Fibroblast of skin of scalp (primary cell): Measurements from ENCODE around the gene SOD2.
"Not testable (repeated sequence)": the region's sequence is repeated elsewhere in the genome, so short reads cannot be mapped to it uniquely, and the experiment has no call there.

ENCODE experiments used
- DNase-seq: peaks from one replicate; pipeline ENCODE4 v3.0.0-alpha.2; 2013

The SOD2 gene

DNA sequence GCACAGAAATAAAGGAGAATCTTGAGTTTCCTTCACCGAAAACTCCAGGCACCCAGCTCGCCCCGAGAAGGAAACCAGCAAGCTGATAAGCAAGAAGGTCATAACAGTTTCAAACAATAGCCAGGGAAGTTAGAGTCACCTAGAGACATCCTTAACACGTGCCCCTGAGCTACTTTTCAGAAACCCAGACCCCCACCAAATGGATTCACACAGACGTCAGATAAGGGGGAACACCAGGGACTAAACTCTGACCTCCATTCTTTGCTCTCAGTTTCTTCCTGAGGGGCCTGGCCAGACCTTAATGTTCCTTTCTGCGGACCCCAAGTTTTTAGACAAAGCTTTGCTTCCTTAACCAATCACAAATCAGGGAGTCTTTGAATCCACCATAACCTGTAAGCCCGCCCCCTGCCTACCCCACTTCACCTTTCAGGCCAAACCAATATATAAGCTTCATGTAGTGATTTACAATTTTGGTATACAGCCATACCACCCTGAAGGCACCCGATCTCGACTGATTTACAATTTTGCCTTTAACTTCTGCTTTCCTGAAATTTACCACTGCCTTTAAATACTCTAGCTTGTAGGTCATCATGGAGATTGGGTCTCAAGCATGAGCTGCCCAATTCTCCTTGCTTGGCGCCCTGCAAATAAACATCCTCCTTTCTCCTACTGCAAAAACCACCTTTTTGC, 11.7 kb downstream of the SOD2 start:
- DNase-seq: no peak

DNA sequence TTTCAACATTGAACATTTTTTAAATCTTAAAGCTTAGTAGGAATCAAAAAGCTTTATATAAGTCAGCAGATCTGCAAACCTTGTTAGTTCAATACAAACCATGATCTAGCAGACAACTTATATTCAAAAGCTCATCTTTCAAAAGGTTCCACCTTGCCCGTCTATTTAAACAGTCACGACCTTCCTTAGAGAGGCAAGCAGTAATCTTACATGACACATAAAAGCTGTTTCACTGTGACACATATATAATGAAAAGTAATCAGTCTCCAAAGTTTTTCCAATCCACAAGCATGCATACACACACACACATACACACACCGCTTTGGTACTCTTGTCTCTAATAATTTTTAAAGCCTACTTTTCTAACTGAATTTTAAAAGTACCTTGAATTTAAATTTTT, 12.9 kb downstream of the SOD2 start:
- DNase-seq: no peak

DNA sequence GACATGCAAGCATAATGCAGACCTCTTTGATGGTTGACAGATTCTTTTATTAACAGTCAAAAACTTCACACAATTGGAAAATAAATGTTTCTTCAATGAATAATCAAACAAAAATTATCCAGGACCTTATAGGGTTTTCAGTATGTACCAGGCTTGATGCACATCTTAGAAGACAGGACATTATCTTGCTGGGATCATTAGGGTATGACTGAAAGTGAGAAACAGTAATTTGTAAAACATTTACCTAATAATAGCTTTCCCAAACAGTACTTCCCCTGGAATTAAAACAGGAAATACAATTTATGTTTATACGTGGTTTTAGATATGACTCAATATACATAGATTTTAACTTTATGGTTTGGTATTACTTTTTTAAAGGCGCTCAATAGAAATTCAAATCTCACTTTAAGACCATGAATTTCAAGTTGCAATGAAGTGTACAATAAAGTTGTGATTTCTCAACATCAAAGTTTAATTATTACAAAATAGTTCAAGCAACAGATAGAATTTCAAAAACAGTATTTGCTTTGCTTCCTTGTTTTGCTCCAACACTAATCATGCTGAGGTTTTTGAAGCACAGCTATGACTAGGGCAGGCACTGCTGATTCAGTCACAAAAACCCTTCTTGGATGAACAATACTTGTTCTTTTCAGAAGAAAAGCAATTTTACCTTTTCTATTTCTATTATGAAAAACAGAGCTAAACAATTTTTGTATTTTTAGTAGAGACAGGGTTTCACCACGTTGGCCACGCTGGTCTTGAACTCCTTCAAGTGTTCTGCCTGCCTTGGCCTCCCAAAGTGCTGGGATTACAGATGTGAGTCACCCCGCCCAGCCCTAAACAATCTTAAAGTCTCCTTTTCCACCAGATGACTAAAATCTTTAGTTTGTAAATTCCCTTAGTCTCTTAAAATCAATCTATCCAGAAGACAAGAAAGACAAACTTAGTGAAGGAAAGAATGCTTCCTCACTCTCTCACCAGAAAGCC, 13.7 kb downstream of the SOD2 start:
- DNase-seq: peak; percentile 32

DNA sequence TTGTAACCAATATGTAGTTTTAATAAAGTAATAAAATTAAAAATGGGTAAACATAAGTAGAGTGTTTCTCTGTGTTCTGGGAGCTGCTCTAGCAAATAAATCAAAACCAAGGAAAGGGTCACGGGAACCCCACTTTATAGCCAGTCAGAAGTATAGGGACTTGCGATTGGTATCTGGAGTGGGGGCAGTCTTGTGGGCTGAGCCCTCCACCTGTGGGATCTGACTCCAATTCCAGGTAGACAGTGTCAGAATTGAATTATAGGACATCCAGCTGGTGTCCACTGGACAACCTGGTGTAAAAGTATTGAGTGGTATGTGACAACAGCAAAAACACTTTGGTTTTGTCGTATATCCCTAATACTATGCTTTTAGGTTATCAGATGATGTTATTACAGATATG, 14.5 kb downstream of the SOD2 start:
- DNase-seq: no peak

DNA sequence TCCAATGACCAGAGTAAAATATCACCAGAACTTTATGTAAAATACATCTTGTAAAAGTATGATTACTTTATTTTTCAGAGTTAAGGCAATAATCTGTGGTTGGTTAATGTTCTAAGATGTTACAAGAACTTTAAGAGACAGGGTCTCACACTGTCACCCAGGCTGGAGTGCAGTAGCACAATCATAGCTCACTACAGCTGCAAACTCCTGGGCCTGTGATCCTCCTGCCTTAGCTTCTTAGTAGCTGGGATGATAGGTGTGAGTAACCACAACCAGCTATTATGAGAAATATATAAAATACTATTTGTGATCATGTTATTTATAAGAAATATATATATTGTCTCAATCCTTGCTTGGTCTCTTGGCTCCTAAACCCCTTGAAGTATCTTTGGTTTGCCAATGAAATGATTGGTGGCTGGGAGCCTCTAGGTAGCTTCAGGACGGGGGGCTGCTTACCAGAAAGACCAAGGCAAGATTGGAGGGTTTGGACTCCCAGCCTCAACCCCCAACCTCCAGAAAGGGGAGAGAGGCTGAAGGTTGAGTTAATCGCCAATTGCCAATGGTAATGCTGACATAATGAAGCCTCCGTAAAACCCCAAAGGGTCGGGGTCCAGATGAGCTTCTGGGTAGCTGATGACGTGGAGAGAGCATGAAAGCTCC, 15.4 kb downstream of the SOD2 start:
- no peak for DNase-seq

DNA sequence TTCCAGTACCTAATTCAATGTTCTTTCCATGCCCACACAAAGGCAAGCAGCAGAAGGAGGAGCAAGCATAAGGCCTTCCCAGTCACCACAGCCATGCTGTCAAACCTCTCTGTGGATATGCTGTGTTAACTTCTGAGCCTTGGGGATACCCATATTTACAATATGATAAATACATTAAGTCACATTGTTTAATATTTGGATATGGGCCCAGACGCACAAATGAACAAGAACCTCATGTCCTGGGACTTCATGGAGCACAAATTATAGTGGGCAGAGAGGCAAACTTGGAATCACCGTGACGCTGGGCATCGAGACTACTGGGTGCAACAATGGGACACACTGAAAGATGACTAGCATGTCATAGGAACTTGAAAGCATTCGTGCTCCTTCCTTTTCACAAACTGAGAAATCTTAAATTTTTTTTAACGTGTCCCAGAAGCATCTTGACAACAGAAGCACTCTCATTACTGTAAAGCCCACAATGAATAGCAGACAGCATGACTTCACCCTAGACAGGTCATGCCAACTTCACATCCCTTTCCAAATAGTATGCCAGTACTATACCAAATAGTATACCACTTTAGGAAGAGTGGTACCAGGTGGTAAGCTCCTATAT, 16.0 kb downstream of the SOD2 start:
- no peak for DNase-seq

DNA sequence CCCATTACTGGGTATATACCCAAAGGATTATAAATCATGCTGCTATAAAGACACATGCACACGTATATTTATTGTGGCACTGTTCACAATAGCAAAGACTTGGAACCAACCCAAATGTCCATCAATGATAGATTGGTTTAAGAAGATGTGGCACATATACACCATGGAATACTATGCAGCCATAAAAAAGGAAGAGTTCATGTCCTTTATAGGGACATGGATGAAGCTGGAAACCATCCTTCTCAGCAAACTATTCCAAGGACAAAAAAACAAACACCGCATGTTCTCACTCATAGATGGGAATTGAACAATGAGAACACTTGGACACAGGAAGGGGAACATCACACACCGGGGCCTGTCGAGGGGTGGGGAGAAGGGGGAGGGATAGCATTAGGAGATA, 16.8 kb downstream of the SOD2 start:
- not testable (repeated sequence) for DNase-seq

DNA sequence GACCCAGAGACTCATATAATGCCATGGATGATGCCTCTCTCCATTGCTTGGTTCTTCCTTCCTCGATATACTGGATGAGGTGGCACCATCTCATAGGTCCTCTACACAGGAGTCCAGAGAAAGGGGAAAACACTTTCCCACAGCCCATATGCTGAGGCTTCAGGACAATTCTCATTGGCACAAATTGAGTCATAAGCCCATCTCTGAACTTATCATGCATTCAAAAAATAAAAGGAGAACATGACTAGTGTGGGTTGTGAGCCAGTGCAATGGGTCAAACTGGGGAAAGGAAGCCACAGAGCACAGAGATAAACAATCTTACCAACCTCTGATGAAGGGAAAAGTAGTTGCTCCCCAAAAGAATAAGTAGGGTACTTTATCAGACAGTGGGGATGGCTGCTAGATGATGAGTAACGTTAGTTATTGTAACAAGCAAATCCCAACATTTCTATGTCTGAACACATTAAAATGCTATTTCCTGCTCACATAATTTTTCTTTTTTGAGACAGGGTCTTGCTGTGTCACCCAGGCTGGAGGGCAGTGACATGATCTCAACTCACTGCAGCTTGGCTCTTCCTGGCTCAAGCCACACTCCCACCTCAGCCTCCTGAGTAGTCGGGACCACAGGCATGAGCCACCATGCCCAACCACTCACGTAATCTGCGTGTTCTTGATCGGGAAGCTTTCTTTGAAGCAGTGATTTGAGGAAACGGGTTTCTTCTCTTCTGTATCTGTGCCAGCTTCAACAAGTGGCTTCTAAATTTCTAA, 27.0 kb downstream of the SOD2 start:
- DNase-seq: peak; percentile 60

DNA sequence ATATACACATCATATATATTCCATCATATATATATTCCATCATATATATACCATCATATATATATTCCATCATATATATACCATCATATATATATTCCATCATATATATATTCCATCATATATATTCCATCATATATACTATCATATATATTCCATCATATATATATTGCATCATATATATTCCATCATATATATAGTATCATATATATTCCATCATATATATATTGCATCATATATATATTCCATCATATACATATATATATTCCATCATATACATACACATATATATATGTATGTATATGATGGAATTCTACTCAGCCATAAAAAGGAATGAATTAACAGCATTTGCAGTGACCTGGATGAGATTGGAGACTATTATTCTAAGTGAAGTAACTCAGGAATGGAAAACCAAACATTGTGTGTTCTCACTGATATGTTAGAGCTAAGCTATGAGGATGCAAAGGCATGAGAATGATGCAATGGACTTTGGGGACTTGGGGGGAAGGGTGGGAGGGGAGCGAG, 29.6 kb downstream of the SOD2 start:
- DNase-seq: not testable (repeated sequence)

DNA sequence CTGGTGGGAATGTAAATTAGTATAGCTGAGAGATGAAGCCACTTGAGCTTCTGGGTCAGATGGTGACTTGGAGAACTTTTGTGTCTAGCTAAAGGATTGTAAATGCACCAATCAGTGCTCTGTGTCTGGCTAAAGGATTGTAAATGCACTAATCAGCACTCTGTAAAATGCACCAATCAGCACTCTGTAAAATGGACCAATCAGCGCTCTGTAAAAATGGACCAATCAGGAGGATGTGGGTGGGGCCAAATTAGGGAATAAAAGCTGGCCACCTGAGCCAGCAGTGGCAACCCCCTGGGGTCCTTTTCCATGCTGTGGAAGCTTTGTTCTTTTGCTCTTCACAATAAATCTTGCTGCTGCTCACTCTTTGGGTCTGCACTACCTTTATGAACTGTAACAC, 31.1 kb downstream of the SOD2 start:
- not testable (repeated sequence) for DNase-seq

DNA sequence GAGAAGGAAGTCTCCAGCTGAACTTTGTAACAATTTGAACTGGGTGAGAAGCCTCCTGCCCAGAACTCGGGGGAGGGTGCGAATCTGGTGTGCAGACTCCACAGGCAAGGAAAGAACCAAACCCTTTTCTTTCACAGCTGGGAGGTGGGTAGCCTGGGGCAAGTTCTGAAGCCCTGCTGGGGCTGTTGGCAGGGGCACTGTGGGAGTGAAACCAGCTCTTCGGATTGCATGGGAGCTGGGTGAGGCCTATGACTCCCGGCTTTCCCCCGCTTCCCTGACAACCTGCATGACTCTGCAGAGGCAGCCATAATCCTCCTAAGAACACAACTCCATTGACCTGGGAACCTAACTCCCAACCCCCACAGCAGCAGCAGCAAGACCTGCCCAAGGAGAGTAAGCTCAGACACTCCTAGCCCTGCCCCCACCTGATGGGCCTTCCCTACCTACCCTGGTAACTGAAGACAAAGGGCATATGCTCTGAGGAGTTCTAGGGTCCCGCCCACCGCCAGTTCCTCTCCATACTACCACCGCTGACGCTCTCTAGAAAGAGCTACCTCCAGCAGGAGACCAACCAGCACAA, 37.5 kb downstream of the SOD2 start:
- DNase-seq: no peak

DNA sequence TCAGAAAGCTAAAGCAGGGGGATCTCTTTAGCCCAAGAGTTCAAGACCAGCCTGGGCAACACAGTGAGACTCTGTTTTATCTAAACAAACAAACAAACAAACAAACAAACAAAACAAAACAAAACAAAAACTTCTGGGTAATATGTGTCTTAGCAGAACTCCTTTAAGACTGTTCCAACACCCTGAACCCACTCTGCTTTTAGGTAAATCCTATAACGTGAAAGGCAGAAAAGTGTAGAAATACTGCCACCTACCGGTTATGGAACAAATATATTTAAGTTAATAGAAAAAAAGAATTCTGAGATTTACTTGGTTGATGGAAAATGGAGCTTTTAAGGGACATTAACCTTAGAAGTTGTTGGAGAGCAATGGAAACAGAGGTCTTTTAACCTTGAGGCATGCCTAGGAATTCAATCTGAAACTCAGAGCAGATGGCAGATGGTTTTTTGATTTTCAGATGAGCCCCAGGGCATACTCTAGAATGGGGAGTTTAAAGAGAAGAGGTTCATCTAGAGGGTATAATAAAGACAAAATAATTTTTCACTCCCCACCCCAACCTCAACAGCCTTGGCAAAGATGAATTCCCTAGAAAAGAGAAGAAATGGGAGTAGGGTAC, 38.5 kb downstream of the SOD2 start:
- peak; percentile 67 for DNase-seq

DNA sequence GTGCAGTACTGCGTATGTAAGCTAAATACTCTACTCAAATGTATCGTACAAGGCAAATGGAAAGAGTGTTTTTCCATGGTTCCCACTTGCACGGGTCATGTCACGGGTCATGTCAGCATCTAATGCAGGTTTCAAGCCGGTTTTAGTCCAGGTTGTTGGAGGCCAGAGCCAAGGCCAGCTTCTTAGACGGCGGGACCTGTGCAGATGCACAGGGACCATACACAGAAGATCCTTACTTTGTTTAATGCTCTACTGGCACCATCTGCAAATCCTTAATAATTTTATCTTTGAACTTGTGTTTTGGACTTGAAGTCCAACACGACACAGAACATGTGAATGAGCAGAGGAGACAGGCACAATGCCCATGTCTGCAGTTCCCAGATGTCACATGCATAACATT, 42.7 kb downstream of the SOD2 start:
- DNase-seq: no peak

DNA sequence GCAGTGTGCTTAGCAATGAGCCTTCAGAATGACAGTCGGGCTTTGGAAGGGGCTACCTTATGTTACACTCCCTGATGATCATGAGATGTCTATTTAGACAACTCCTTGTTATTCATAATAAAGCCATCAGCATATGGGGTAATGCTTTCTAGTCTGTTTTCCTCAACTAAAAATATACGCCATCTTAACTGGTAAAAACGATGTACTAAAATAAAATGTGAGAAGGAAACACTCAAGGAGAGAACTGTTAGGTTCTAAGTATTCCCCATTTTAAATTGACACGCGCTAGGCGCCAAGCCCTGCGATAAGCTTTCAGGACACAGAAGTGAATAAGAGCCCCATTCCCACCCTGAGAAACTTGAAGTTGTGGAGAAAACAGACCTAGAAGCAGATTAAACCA, 43.6 kb downstream of the SOD2 start:
- DNase-seq: no peak

DNA sequence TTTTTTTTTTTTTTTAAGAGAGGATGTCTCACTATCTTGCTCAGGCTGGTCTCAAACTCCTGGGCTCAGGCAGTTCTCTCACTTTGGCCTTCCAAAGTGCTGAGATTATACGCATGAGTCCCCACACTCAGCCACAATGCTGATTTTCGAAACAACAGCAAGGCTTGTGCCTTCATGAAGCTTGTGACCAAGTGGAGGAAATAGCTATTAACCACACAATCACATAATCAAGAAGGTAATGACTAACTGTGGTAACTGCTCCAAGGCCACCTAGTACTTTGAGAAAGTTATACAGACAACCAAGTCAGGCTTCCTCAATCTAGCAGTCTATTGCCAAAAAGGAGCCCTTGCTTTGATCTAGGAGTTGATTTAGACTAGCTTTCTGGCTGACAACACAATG, 46.3 kb downstream of the SOD2 start:
- DNase-seq: peak; percentile 25

DNA sequence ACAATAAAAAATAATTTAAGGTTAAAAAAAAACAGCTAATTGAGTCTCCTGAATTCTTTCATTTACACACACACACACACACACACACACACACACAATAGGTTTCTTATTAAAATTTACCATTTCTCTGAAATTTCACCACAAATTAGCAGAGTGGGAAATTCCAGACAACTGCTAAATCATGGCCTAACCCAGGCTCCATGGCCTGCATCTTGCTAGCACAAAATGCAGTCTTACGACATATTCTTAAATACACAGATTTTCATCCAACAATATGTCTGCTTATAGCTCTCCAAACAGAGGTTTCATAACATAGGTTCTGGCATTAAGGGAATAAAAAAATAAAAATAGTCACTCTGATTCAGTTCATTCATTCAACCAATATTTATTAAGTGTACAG, 46.9 kb downstream of the SOD2 start:
- peak; percentile 4 for DNase-seq

DNA sequence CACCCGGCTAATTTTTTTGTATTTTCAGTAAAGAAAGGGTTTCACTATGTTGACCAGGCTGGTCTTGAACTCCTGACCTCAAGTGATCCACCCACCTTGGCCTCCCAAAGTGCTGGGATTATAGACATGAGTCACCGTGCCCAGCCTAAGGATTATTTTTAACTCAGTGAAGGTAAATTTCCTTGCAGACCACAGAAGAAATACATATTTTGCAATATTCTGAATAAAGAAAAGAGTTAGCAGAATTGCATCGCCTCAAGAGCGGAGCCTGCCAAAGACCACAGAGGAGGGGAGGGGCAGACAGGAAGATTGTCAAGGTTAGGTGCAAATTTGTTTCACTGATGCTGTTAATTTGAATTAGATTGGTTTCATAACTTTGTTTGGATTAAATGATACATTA, 47.4 kb downstream of the SOD2 start:
- peak; percentile 40 for DNase-seq
